ENCODE data around the gene IFIT5. TPM values are rescaled to one million over a fixed set of nuclear protein-coding genes. Genes with fewer than 3 reads are reported as not detected.
"Not testable (repeated sequence)": the region's sequence is repeated elsewhere in the genome, so short reads cannot be mapped to it uniquely, and the experiment has no call there.

Gene IFIT5
- total RNA-seq, 2 experiments from 2014 or later, result 0.36 to 0.57 TPM

DNA sequence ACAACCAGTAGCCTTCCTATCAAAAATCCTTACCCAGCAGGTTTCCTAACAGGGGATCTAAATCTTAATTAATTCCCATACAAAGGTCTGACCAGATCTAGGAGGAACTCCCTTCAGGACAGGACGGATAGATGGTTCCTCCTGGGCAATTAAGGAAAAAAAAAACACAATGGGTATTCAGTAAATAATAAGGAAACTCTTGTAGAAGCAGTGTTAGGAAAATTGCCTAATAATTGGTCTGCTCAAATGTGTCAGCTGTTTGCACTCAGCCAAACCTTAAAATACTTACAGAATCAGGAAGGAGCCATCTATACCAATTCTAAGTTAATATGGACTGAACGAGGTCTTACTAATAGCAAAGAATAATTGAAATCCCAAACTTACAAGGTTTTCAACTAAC, 3.2 kb upstream of the IFIT5 start:
- DNase-seq (ENCODE audit: low spot score); BruUV-seq (replicated peaks); H3K79me2 ChIP-seq (ENCODE audit: insufficient read depth, low read depth, low read length); H3K9me2 ChIP-seq (ENCODE audit: insufficient read depth, low read length); H2AFZ ChIP-seq (ENCODE audit: low read length); H3K4me3 ChIP-seq (ENCODE audit: low read depth, low read length, poor library complexity, severe bottlenecking); H3K4me1 ChIP-seq (ENCODE audit: insufficient read depth, low read length, poor library complexity, severe bottlenecking); CTCF ChIA-PET (ENCODE audit: unreplicated experiment); H4K20me1 ChIP-seq (ENCODE audit: insufficient read depth, low read length); H3K27ac ChIP-seq (ENCODE audit: low read depth, low read length, poor library complexity, severe bottlenecking); H3K36me3 ChIP-seq (ENCODE audit: insufficient read depth, low read length); H3K4me2 ChIP-seq (ENCODE audit: low read length); POLR2A ChIA-PET; H3K9me3 ChIP-seq (ENCODE audit: low read length): not testable (repeated sequence)
- intact Hi-C loops (cut with micrococcal nuclease; ENCODE audit: unreplicated experiment), result loop anchor here (5.0 kb wide), 1 partner anchor 154 kb away; no protein-coding TSS in a partner anchor

DNA sequence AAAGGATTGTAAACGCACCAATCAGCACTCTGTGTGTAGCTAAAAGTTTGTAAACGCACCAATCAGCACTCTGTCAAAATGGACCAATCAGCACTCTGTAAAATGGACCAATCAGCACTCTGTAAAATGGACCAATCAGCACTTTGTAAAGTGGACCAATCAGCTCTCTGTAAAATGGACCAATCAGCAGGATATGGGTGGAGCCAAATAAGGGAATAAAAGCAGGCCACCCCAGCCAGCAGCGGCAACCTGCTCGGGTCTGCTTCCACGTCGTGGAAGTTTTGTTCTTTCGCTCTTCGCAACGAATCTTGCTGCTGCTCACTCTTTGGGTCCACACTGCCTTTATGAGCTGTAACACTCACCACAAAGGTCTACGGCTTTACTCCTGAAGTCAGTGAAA, 2.1 kb upstream of the IFIT5 start:
- CTCF ChIA-PET (ENCODE audit: unreplicated experiment); H3K4me3 ChIP-seq (ENCODE audit: low read depth, low read length, poor library complexity, severe bottlenecking); H3K9me2 ChIP-seq (ENCODE audit: insufficient read depth, low read length); H3K36me3 ChIP-seq (ENCODE audit: insufficient read depth, low read length); H3K79me2 ChIP-seq (ENCODE audit: insufficient read depth, low read depth, low read length); H4K20me1 ChIP-seq (ENCODE audit: insufficient read depth, low read length); DNase-seq (ENCODE audit: low spot score); H3K4me1 ChIP-seq (ENCODE audit: insufficient read depth, low read length, poor library complexity, severe bottlenecking); H2AFZ ChIP-seq (ENCODE audit: low read length); H3K9me3 ChIP-seq (ENCODE audit: low read length); H3K27ac ChIP-seq (ENCODE audit: low read depth, low read length, poor library complexity, severe bottlenecking); BruUV-seq (replicated peaks); H3K4me2 ChIP-seq (ENCODE audit: low read length): not testable (repeated sequence)
- intact Hi-C loops (cut with micrococcal nuclease; ENCODE audit: unreplicated experiment), result loop anchor here (5.0 kb wide), 1 partner anchor 155 kb away; no protein-coding TSS in a partner anchor
- POLR2A ChIA-PET, result interaction anchor here (0.6 kb wide), 1 partner anchor 74 kb away, joined by 3 read pairs; no protein-coding TSS in a partner anchor

DNA sequence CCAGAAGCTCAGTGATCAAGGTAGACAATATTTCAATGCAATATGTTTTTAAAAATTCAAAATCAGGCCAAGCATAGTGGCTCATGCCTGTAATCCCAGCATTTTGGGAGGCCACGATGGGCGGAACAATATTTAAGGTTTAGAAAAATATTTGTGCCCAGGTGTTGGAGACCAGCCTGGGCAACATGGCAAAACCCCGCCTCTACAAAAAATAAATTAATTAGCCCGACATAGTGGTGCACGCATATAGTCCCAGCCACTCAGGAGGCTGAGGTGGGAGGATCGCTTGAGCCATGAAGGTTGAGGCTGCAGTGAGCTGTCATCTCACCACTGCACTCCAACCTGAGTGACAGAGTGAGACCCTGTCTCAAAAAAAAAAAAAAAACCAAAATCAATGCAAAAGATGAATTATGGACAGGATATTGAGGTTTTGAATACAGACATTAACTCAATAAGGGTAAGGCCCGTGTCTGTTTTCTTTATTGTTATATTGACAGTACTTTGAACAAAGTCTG, 913 bp upstream of the IFIT5 start:
- intact Hi-C loops (cut with micrococcal nuclease; ENCODE audit: unreplicated experiment), result loop anchor here (5.0 kb wide), 1 partner anchor 156 kb away; no protein-coding TSS in a partner anchor
- no peaks in the 10 kb centered on the region for H3K79me2 ChIP-seq (ENCODE audit: insufficient read depth, low read depth, low read length)
- H3K9me3 ChIP-seq (ENCODE audit: low read length), result no peaks in the 10 kb centered on the region
- TF ChIP-seq, protein P1, sequence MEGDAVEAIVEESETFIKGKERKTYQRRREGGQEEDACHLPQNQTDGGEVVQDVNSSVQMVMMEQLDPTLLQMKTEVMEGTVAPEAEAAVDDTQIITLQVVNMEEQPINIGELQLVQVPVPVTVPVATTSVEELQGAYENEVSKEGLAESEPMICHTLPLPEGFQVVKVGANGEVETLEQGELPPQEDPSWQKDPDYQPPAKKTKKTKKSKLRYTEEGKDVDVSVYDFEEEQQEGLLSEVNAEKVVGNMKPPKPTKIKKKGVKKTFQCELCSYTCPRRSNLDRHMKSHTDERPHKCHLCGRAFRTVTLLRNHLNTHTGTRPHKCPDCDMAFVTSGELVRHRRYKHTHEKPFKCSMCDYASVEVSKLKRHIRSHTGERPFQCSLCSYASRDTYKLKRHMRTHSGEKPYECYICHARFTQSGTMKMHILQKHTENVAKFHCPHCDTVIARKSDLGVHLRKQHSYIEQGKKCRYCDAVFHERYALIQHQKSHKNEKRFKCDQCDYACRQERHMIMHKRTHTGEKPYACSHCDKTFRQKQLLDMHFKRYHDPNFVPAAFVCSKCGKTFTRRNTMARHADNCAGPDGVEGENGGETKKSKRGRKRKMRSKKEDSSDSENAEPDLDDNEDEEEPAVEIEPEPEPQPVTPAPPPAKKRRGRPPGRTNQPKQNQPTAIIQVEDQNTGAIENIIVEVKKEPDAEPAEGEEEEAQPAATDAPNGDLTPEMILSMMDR (conservative IDR thresholded peaks at IDR 0.05; ENCODE audit: low read length), result no peak
- H3K27ac ChIP-seq (ENCODE audit: low read depth, low read length, poor library complexity, severe bottlenecking), result no peak overlapping the region
- no peak for DNase-seq (ENCODE audit: low spot score)
- ChIA-PET CTCF (ENCODE audit: unreplicated experiment) (no interaction called here), POLR2A (interaction anchor here (0.6 to 1.4 kb wide), 5 partner anchors 81 to 627 kb away, joined by 3 to 4 read pairs (median 4); no protein-coding TSS in a partner anchor)
- H3K4me2 ChIP-seq (ENCODE audit: low read length), result peak overlapping the region; percentile 75
- peak overlapping the region; percentile 98 for H2AFZ ChIP-seq (ENCODE audit: low read length)
- peaks cover 3% of the 10 kb centered on the region for H3K4me1 ChIP-seq (ENCODE audit: insufficient read depth, low read length, poor library complexity, severe bottlenecking)
- H3K4me3 ChIP-seq (ENCODE audit: low read depth, low read length, poor library complexity, severe bottlenecking), result peak overlapping the region; percentile 74
- H3K36me3 ChIP-seq (ENCODE audit: insufficient read depth, low read length), result no peaks in the 10 kb centered on the region
- no peaks in the 10 kb centered on the region for H4K20me1 ChIP-seq (ENCODE audit: insufficient read depth, low read length)
- no peaks in the 10 kb centered on the region for H3K9me2 ChIP-seq (ENCODE audit: insufficient read depth, low read length)
- no TSS peak for BruUV-seq (replicated peaks)
